GM19452 (cell line): ENCODE results near the gene MAN1C1.

Source experiments
- ATAC-seq: cut with Tn5 transposase; IDR thresholded peaks from one replicate; pipeline ENCODE4 v1.9.1; 2021; ENCODE audit not compliant: unreplicated experiment

Gene MAN1C1

DNA sequence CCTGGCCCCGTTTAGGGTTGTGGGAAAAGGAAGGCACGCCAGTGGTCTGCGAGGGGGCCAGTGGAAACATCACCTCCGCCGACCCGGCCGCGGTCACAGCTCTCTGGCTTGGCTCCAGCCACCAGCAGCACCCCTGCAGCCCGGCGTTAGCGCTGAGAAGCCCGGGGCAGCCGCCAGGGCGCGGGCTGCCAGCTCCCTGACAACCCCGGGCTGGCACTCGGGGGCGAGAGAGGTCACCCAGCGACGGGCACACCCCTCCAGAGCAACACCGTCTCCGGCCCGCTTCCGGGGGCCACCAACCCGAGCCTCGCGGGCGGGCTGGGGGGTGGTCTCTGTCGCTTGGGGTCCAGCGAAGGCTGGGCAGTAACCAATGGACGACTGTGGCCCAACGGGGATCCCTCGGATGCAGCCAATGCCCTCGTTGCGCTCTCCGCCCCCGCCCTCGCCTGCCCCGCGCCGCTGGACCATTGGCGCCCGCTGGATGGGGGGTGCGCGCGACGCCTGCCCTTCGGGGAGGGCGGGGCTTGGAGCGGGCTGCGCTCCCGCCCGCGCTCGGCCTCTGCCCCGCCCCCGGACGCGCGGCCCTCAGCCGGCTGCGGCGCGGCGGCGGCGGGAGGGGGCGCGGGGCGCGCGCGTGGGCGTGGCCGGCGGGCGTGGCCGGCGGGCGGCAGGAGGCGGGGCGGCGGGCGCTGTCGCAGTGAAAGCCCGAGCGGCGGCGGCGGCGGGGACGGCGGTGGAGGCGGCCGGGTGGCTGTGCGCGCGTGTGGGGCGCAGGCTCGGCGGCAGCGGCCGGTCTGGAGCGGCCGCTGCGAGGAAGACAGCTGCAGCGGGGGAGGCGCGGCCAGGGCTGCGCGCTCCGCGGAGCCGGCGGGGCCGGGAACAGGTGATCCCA, at the start of gene MAN1C1:
Gene MAN1C1, plus strand, starts transcription at position 697 of the 892 bp plus-strand sequence. CDS start 1,007 bp downstream, outside the sequence.
- peak; percentile 49 for ATAC-seq

DNA sequence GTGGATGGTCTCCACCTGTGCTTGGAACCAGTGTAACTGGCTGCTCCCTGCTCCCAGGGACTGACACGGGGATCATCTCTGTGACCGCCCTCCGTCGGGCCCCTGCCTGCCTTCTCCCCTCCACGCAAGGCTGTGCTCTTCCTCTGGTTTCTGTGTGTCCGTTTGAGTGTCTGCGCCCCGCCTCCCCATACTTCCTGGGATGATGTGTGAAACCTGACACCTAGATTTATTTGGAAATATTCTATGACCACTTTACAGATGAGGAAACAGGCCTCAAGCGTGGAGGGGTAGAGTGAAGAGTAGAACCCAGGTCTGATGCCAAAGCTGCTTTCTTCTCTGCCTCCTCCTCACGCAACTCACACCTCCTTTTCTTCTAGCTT, 48.9 kb upstream of the MAN1C1 start:
- no peak for ATAC-seq

DNA sequence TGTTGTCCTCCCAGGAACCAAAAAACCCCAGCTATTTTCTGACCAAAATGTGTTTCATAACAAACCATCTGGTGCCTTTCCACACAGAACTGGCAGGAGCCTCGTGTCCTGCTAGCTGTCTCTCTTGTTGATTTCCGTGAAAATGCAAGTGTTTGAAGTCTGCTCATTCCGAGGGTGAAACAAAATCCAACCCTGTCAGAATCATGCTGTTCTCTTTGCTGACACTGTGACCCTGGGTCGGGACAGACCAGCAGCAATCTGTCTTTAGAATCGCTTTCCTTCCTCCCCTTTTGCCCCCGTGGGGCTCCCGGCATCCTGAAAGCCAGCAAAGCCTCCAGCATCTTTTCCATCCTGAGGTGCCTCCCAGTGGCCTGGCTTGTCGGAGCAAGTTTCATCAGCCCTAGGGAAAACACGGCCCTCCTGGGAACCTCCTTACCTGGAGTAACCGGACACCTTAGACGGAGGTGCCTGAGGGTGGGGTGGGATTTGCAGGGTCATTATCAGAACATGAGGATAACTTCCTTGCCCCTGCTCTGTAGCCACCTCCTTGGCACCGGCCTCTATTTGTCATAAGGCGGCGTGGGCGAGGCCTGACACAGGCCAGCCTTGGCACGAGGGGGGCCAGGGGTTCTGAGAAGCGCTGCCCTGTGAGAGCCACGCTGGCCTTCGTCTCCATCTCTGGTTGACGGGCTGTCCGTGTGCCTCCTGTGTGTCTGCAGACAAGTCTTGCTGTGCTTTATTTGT, 48.3 kb upstream of the MAN1C1 start:
- ATAC-seq = no peak

DNA sequence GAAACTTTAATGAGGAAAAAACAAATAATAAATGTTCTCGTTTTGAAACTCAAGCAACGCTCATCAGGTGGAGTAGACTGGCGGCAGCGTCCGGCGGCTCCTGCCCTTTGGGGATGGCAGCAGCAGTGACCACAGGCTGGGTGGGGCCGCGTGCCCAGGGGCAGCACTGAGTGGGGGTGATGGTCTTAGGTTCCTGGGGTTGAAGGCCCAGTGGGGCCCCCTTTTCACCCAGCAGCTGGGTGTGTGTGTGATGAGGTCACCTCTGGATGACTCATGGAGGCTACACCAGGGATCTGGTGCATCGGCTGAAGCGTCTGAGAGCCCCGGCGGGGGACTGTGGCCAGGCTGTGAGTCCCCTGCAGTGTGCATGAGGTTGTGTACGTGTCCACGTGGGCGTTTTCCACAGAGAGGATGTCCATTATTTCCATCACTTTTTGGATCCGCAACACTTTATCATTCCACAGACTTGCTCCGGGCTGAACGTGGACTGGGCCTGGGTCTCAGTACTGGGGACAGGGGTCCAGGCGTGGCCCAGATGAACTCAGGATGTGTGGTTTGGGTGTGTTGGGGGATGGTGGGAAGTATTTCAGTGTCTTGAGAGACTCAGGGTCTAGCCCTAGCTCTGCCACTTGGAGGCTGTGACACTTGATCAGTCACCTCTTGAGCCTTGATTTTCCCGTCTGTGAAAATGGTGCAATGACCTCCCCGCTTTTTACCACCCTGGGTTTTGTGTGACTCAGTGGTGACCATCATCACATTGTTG, 47.6 kb upstream of the MAN1C1 start:
- no peak for ATAC-seq

DNA sequence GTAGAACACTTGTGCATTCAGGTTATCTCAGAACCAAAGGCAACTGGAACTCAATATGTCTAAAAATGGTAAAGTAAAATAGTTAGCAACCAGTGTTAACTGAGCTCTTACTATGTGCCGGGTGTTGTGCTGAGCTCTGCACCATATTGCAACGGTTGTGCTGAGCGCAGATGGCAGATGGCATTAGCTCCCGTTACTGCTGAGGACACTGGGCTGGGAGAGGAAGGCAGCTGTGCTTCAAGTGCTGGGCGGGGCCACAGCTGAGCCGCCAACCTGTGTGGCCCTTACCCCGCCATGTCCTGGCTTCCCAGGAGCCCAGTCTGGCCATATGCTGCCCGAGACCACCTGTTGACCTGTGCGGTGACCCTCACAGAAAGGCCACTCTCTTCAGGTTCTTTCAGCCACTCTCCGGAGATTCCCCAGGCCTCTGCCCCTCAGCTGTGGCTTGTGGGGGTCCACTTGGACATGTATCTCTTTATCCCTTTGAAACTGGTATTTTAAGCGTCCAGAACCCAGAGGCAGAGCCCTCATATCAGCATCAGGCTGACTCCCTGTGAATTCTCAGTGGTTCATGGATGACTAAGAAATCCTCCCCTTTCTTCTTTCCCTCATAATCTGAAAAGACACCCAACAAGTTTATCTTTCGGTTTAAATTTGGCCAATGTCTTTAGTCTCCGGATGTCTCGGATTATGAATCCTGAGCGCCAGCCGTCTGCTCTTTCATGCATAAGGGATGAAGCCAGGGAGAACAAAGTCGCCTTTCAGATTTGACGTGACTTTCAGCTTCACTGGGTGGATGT, 46.8 kb upstream of the MAN1C1 start:
- no peak for ATAC-seq

DNA sequence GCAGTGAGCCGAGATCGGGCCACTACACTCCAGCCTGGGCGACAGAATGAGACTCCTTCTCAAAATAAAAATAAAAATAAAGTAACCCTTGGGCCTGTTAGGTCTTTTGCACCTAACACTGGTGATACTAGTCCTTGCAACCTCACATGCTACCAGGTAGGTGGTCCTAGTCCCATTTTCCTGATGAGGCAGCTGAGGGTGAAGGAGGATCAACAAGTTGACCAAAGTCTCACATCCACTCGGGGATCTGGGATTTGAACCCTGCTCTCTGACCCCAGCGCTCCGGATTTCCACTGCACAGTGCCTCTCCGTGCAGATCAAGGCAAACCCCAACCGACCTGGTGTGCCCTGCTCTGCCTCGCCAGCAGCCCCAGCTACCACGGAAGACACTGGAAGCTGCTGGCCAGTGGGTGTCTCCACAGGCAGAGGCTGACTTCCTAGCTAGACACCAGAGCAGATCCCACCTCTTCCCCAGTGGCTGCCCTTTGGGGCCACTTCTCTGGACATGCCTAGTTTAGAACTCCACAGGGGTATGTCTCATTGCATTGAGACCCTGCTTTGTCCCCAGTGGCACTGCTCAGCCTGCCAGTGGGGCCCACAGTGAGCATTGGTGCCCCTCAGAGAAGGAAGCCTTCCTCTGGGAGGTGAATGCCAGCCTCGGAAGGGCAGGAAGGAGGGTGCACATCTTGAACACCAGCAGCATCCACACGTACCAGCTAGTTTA, 45.6 kb upstream of the MAN1C1 start:
- ATAC-seq = no peak

DNA sequence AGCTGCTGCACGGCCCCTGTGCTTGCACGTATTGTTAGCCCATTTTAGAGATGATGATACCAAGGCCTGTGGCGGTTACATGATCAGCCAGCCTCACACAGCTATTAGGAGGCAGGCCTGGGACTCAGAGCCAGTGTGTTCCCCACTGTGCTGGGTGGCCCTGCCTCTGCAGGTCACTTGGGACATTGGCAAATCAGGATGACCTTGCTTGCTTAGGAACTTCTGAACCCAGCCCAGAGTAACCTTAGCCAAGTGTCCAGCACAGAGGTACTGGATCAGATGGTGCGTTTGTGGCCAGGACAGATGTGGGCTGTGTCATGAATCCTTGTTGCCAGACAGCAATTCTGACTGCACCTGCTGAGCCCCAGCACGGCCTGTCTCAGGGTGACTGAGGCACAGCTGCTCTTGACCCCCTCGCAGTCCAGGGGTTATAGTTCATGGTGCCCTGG, 45.0 kb upstream of the MAN1C1 start:
- ATAC-seq = no peak

DNA sequence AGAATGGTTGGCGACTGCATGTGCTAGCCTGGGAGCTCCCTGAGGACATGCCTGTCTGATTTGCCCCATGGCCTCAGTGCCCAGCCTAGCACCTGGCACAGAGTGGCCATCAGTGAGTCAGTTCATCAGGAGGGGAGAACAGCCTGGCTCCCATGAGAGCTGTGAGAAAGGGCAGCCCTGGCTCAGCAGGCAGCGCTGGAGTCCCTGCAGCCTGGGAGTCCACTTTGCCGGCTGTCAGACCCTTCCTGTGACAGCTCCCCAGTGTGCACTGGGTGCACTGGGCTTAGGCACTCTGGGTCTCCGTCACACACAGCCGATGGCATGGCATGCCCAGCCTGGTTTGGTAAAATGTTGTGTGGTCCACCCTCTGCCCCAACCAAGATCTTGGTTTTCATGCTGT, 44.5 kb upstream of the MAN1C1 start:
- no peak for ATAC-seq

DNA sequence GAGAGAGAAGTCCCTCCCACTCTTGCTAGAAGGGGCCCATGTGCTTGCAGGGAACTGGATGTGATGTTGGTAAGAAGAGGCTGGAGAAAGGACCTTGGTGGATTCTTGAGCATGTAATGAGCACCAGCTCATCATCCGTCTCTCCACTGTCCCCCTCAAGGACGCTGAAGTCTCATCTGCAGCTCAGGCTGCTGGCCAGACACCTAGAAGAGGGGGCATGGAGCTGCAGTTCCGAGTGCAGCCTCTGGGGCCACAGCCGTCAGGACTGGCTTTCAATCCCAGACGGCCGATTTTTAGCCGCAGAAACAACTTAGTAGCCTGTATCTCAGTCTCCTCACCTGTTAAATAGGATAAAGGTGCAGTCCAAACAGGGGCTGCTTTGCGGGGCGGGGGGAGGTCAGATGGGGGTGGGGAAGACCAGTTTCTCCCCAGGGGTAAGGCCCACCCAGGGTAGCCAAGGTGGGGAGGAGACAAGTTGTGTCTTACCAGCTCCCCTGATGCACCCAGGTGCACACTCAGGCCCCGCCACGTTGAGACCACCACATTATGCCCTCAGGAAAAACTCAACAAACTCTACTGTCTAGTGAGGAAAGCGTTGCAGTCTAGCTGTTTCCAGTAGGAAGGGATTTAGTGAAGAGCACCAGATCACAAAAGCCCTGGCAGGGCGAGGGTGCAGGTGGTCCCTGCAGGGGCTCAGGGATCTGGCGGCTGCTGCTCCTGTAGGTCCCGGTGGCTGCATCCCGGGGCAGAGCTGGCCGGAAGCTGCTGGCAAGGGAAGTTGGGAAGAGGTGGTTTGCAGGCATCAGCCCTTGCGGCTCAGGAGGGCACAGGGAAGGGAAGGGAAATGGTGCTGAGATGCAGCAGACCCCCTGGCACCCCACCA, 43.6 kb upstream of the MAN1C1 start:
- ATAC-seq = no peak

DNA sequence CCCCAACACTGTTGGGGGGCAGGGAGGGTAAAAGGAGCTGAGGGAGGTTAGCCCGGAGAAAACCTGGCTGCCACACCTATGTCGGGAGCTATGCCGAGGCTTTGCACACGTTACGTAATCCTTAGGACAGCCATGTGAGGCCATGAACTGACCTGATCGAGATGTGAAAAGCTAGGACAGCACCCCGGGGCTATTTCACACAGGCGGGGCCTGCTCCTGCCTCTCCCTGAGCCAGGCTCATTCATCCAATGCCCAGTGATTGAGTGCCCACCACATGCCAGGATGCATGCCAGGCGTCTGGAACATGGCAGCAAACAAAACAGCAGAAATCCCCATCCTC, 43.0 kb upstream of the MAN1C1 start:
- no peak for ATAC-seq

DNA sequence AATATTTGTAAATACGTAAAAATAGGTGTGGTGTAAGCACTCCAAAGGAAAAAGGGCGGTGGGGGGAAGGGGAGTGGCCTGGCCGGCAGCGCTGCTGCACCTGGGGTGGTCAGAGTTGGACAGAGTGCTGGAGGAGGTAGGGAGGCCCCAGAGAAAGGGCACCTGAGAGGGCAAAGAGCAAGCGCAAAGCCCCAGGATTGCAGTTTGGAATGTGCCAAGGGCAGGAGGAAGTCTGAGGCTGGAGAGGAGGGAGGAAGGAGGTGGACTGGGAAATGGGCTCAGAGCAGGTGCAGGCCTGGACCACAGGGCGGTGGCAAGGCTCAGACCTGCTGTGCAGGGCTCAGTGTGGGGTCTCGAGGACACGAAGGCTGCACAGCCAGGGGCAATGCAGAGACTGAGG, 42.6 kb upstream of the MAN1C1 start:
- ATAC-seq = no peak

DNA sequence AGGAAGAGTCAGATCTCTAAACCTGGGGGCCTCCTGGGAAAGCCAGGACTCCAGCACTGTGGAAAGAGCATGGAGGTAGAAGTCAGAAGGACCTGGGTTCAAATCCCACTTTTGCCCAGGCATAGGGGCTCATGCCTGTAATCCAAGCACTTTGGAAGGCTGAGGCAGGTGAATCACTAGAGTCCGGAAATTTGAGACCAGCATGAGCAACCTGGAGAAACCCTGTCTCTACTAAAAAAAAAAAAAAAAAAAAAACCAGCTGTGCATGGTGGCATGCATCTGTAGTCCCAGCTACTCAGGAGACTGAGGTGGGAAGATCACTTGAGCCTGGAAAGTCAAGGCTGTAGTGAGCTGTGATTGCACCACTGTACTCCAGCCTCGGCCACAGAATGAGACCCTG, 41.4 kb upstream of the MAN1C1 start:
- ATAC-seq = no peak

DNA sequence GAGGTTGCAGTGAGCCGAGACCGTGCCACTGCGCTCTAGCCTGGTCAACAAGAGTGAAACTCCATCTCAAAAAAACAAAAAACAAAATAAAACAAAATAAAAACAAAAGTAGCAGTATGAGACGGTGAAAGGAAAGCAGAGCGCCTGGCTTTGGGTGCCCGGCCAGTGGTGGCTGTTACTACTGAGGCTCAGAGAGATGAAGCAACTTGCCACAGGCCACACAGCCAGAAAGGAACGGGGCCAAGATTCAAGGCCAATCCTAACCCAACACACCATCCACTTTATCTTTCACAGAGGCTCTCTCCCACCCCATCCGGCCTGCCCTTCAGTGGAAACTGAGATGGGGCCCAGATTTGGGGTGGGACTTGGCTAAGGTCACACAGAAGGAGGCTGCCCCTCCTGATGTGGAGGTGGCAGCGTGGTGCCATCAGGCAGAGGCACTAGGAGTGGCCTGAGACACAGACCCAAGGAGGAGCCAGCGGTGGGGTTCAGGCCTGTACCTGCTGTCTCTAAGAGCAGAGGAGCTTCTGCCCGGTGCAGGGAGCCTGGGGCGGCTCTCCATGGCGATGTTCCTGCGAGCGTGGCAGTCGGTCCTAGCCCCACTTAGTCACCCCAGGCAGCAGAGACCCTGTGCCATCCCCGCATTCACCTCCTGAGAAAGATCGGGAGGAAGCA, 40.0 kb upstream of the MAN1C1 start:
- ATAC-seq = no peak

DNA sequence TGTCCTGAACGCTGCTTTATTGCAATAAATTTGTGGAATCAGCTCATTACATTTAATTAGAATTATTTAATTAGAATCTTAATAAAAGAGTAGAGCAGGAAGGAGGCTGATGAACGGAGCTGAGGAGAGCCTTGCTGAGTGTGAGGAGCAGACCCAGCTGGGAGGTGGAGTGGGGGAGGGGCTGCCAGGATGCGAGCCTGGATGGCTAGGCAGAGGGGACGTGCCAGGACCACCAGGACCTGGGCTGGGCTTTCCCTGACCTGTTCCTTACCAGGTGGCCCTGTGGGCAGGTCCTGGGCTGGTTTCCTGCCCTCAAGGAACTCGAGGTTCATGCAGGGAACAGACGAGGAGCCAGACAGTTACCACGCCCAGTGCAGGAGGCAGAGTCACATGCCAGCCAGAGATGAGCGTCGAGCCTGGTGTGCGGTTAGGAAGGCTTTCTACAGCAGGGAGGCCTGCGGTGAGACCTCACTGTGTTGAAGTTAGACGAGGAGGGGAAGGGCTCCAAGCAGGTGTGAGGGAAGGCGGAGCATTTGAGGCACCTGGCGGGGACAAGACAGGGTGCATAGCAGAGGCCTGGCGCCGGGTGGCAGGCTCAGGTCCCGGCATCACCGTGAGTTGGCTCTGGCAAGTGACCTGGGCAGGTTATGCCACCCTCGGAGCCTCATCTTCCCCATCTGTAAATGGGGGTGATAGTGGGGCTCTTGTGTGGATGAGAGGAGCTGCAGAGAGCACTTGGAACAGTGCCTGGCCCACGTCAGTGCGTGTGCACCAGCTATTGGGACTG, 39.3 kb upstream of the MAN1C1 start:
- no peak for ATAC-seq

DNA sequence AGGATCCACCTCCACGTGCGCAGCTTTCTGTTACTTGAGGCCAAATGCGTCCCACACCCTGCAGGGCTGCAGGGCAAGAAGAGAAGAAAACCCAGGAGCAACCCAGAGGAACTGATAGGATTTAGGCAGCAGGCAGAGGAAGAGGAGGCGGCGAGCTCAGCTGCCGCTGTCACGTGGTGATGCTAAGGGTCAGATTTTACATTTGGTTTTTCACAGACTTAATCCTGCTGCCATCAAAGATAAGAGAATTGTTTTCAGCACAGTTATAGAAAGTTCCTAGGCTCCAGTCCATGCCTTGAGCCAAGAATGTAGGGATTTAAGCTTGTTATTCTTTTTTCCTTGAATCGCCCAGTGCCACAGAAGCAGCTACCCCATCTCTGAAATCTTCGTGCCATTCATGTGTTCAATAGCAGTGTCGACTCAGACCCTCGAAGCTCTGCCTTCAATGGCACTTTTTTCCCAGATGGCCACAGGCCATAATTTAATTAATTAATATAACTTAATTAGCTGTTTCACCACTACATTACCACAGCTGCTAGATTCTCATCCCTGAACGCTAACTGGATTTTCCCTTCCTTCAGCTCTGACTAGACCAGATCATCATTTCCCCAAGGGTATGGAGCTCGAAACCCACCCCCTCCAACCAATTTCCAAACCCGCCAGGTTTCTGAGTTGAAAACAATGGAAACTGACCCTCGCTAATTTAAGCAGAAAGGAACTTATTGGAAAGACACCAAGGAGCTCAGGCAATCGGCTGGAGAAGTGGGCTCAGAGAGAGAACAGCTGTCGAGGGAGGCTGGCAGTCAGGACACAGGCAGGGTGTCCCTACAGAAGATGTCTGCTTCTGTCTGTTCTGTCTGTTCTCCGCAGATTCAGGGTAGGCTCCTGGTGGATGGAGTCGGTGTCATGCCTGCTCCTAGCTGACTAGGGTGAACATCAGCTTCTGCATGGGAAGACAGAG, 37.0 kb upstream of the MAN1C1 start:
- no peak for ATAC-seq

DNA sequence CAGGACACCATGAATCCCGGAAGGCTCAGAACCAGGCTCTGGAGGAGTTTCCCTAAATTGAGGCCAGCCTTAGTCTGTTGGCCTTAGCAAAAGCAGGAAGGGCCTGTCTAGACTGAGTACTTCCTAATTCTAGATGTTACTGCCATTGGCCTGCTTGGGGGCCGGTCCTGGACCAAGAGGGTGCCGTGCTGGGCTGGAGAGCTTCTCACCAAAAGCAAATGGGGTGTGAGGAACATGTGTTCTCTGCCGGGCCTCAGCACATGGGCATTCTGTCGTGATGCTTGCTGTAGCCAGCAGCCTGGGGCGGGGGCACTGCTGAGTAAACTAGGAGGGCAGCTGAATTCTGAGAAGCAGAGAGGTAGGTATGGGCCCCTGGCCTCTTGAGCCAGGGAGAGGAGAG, 35.7 kb upstream of the MAN1C1 start:
- ATAC-seq = no peak

DNA sequence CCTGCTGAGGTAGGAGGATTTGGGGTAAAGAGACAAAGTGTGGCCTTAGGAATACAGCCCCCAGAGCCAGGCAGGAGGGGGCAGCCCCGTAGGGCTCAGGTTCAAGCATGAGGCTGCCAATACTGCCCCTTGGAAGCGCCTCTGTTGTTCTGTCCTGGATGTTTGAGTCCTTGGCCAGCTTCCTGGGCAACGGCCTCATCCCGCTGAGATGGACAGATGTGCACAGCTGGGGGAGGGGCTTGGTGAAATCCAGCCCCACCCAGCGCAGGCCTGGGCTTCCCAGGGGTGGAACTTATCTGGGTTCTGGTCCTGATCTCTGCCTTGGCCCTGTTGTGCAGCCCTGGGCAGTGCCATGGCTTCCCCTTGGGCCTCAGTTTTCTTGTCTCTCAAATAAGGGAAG, 34.8 kb upstream of the MAN1C1 start:
- no peak for ATAC-seq
